Stimulated activated CD8-positive, alpha-beta memory T cell treated with anti-CD3 and anti-CD28 coated beads, Interleukin-15, amount 100 ng/mL, for 48 hours (primary cell): Measurements from ENCODE around the gene CYP2C19.
"Not testable (repeated sequence)": the region's sequence is repeated elsewhere in the genome, so short reads cannot be mapped to it uniquely, and the experiment has no call there.

Experiments
- DNase-seq, 2 donors: peaks; one replicate each; pipeline ENCODE4 v3.0.0-alpha.2; 2020; ENCODE audit warnings: low read depth in 2 of 2

CYP2C19 gene

GRCh38 chr10:94879214-94879613 lies 116.7 kb downstream of the CYP2C19 start:
- DNase-seq, result no peak

- no peak for DNase-seq
Measured at GRCh38 chr10:94889123-94889522, 126.6 kb downstream of the CYP2C19 start.

GRCh38 chr10:94890264-94891022 lies 128.0 kb downstream of the CYP2C19 start:
- no peak for DNase-seq

GRCh38 chr10:94898414-94898813 lies 135.9 kb downstream of the CYP2C19 start:
- DNase-seq, result not testable (repeated sequence)

GRCh38 chr10:94902080-94902479 lies 139.6 kb downstream of the CYP2C19 start:
- DNase-seq, result no peak

GRCh38 chr10:94902570-94902969 lies 140.1 kb downstream of the CYP2C19 start:
- DNase-seq, result no peak
